T-helper 1 cell treated with Interleukin-12 subunit alpha and Interleukin-12 subunit beta and Interleukin-4 antibody, amounts not matched to agents 30 ng/mL and 1 ng/mL, for 36 hours (primary cell): ENCODE measurements around the gene NUP88. TPM values are rescaled to one million over a fixed set of nuclear protein-coding genes. Genes with fewer than 3 reads are reported as not detected.

Source experiments
- intact Hi-C: fragments of 100-400 bp; cut with micrococcal nuclease; formaldehyde crosslinking; loops from one replicate; pipeline ENCODE4 v1.15.1; 2024
- total RNA-seq: library from RNA; stranded (reverse); gene quantifications from 2 replicates; pipeline ENCODE4 v1.2.3, GENCODE V29; 2022

The NUP88 gene
- total RNA-seq, 1 donor from 2014 or later, result 84.6 TPM

DNA sequence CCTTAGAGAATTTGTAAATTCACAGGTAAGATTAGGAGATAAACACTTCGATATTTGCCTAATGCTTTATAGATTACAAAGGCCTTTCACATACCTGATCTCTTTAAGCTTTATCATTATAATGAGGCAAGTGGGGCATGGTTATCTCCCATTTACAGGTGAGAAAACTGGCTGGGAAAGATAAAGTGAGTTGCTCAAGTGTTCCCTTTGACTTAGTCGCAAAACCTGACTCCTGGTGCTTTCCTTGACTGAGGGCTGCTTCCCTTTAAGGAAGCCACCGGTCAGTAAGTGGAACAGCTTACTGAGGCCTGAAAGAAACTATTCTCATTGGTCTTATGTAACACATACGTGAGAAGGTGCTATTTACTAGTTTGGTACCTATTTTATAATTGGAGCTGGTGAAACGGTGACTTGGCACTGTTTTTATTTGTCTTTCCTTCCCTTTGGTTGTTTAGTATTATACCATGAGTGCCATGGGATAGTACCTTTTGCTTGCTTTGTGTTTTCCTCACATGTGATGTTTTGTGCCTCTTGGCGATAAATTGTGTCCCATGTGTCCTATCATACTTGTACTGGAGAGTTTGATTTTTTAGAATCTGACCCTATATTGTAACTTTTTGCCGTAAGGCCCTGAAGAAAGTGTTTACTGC lies 57.2 kb downstream of the NUP88 start:
- intact Hi-C loops, result no loop called here

DNA sequence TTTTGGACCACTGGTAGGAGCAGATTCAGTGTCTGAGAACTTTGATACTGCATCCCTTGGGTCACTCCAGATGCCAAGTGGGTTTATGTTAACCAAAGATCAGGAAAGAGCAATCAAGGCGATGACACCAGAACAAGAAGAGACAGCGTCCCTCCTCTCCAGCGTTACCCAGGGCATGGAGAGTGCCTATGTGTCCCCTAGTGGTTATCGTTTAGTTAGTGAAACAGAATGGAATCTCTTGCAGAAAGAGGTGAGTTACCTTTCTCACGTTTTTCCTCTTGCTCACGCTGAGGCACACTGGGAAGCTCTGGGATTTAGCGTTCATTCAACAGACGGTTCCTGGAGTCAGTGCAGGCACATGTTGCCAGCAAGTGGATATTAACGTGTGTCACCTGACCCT lies 58.0 kb downstream of the NUP88 start:
- intact Hi-C loops, result no loop called here

- intact Hi-C loops, result no loop called here
Measured at GRCh38 chr17:5355421-5356129, 63.9 kb downstream of the NUP88 start.

GRCh38 chr17:5354886-5355415 lies 64.5 kb downstream of the NUP88 start:
- intact Hi-C loops, result no loop called here

DNA sequence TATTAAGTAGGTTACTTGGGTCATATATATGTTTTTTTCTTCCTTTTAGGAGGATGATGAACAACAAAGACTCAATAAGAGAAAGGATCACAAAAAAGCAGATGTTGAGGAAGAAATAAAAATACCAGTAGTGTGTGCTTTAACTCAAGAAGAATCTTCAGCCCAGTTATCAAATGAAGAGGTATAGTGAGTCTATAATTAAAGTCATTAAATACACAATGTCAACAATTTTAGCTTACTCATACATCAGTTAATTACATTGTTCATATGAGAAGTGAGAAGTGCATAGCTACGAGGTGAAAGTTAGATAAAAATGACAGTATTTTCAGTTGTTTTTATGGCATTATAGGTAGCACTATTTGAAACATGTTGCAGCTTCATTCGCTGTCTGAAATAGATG lies 65.2 kb downstream of the NUP88 start:
- intact Hi-C loops, result no loop called here

- intact Hi-C loops, result no loop called here
Measured at GRCh38 chr17:5352681-5353289, 66.7 kb downstream of the NUP88 start.

- intact Hi-C loops, result no loop called here
Measured at GRCh38 chr17:5344914-5345313, 74.5 kb downstream of the NUP88 start.

Other genes with a start within 250 kb of the NUP88 start
- 8.8 and 10.9 TPM in 2 replicates for gene ZNF594, start 227.8 kb downstream of the NUP88 start, total RNA-seq
- not detected in 2 replicates for gene SCIMP, start 184.8 kb downstream of the NUP88 start, total RNA-seq
- 38.9 and 39.1 TPM in 2 replicates for gene RABEP1, start 137.4 kb downstream of the NUP88 start, total RNA-seq
- gene RPAIN, start 520 bp upstream of the NUP88 start, total RNA-seq, result 52.2 and 54.1 TPM in 2 replicates
- 156 and 164 TPM in 2 replicates for gene C1QBP, start 19.5 kb upstream of the NUP88 start, total RNA-seq
- 21.2 and 21.6 TPM in 2 replicates for gene DHX33, start 49.3 kb upstream of the NUP88 start, total RNA-seq
- gene DERL2, start 66.5 kb upstream of the NUP88 start, total RNA-seq, result 89.8 and 98.0 TPM in 2 replicates
- 35.6 and 37.4 TPM in 2 replicates for gene MIS12, start 66.9 kb upstream of the NUP88 start, total RNA-seq
- gene NLRP1, start 164.8 kb upstream of the NUP88 start, total RNA-seq, result 67.9 and 69.0 TPM in 2 replicates